ENCODE measurements around the gene ZNF396.

- TF ChIP-seq, protein P1, sequence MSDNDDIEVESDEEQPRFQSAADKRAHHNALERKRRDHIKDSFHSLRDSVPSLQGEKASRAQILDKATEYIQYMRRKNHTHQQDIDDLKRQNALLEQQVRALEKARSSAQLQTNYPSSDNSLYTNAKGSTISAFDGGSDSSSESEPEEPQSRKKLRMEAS (CRISPR knock-in tag; IDR thresholded peaks at IDR 0.05) = no peak
- TF ChIP-seq, protein P2, sequence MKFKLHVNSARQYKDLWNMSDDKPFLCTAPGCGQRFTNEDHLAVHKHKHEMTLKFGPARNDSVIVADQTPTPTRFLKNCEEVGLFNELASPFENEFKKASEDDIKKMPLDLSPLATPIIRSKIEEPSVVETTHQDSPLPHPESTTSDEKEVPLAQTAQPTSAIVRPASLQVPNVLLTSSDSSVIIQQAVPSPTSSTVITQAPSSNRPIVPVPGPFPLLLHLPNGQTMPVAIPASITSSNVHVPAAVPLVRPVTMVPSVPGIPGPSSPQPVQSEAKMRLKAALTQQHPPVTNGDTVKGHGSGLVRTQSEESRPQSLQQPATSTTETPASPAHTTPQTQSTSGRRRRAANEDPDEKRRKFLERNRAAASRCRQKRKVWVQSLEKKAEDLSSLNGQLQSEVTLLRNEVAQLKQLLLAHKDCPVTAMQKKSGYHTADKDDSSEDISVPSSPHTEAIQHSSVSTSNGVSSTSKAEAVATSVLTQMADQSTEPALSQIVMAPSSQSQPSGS (CRISPR knock-in tag; IDR thresholded peaks at IDR 0.05; ENCODE audit: borderline replicate concordance, low read depth) = no peak
- TF ChIP-seq CTCF (IDR thresholded peaks at IDR 0.05) (no peak), IRF2 (CRISPR knock-in tag; IDR thresholded peaks at IDR 0.05; ENCODE audit: borderline replicate concordance, low read depth) (no peak)
These were observed 29.1 kb downstream of the ZNF396 start for GRCh38 chr18:35348001-35348400.
